ENCODE measurements around the gene TSPAN11. TPM values are rescaled to one million over a fixed set of nuclear protein-coding genes. Genes with fewer than 3 reads are reported as not detected.

The TSPAN11 gene
- total RNA-seq, 4 donors from 2014 or later: 0.12 to 1.4 (median 1.2) TPM

- TF ChIP-seq CTCF (IDR thresholded peaks at IDR 0.05): no peak
- no peak for DNase-seq (ENCODE audit: low spot score)
- ATAC-seq (ENCODE audit: low FRiP score): no peak
Observed at GRCh38 chr12:31029916-31030562, 103.5 kb downstream of the TSPAN11 start.

GRCh38 chr12:31031951-31032335, 105.4 kb downstream of the TSPAN11 start:
- no peak for TF ChIP-seq CTCF (IDR thresholded peaks at IDR 0.05)
- ATAC-seq (ENCODE audit: low FRiP score): no peak
- no peak for DNase-seq (ENCODE audit: low spot score)

- DNase-seq (ENCODE audit: low spot score) (no peak), ATAC-seq (ENCODE audit: low FRiP score) (no peak)
- no peak for TF ChIP-seq CTCF (IDR thresholded peaks at IDR 0.05)
Observed at GRCh38 chr12:31033146-31033545, 106.6 kb downstream of the TSPAN11 start.

- no peak for TF ChIP-seq CTCF (IDR thresholded peaks at IDR 0.05)
- ATAC-seq (ENCODE audit: low FRiP score): no peak
- no peak for DNase-seq (ENCODE audit: low spot score)
Observed at GRCh38 chr12:31033681-31034080, 107.1 kb downstream of the TSPAN11 start.

GRCh38 chr12:31034372-31034771, 107.8 kb downstream of the TSPAN11 start:
- DNase-seq (ENCODE audit: low spot score) (no peak), ATAC-seq (ENCODE audit: low FRiP score) (no peak)
- TF ChIP-seq CTCF (IDR thresholded peaks at IDR 0.05): no peak

- no peak for ATAC-seq (ENCODE audit: low FRiP score)
- no peak for TF ChIP-seq CTCF (IDR thresholded peaks at IDR 0.05)
- DNase-seq (ENCODE audit: low spot score): no peak
Observed at GRCh38 chr12:31035226-31035625, 108.7 kb downstream of the TSPAN11 start.

GRCh38 chr12:31035967-31036665, 109.6 kb downstream of the TSPAN11 start:
- ATAC-seq (ENCODE audit: low FRiP score) (no peak), DNase-seq (ENCODE audit: low spot score) (no peak)
- no peak for TF ChIP-seq CTCF (IDR thresholded peaks at IDR 0.05)
